GM15510 (cell line): Measurements from ENCODE around the gene VAV2.

ENCODE experiments used
- POLR2A ChIP-seq: IDR thresholded peaks from 3 replicates; pipeline ENCODE4 v1.6.1; 2011; ENCODE audit warnings: borderline replicate concordance; ENCODE audit not compliant: insufficient read length; ENCODE audit errors: extremely low read depth

Gene VAV2

GRCh38 chr9:133760713-133761290 is 231.3 kb downstream of the VAV2 start:
- no peak for TF ChIP-seq POLR2A

GRCh38 chr9:133759946-133760345 is 232.2 kb downstream of the VAV2 start:
- no peak for TF ChIP-seq POLR2A

- no peak for TF ChIP-seq POLR2A
Measured at GRCh38 chr9:133759146-133759900, 232.8 kb downstream of the VAV2 start.

- no peak for TF ChIP-seq POLR2A
Measured at GRCh38 chr9:133758228-133758627, 233.9 kb downstream of the VAV2 start.

- TF ChIP-seq POLR2A, result no peak
Measured at GRCh38 chr9:133754688-133755227, 237.4 kb downstream of the VAV2 start.

- no peak for TF ChIP-seq POLR2A
Measured at GRCh38 chr9:133754187-133754586, 237.9 kb downstream of the VAV2 start.

- TF ChIP-seq POLR2A, result no peak
Measured at GRCh38 chr9:133752739-133753446, 239.2 kb downstream of the VAV2 start.

- no peak for TF ChIP-seq POLR2A
Measured at GRCh38 chr9:133750982-133751649, 241.0 kb downstream of the VAV2 start.

- TF ChIP-seq POLR2A, result no peak
Measured at GRCh38 chr9:133747309-133747708, 244.8 kb downstream of the VAV2 start.

- no peak for TF ChIP-seq POLR2A
Measured at GRCh38 chr9:133742849-133743444, 249.2 kb downstream of the VAV2 start.

- no peak for TF ChIP-seq POLR2A
Measured at GRCh38 chr9:133742251-133742650, 249.9 kb downstream of the VAV2 start.

- no peak for TF ChIP-seq POLR2A
Measured at GRCh38 chr9:133741716-133742115, 250.4 kb downstream of the VAV2 start.

- no peak for TF ChIP-seq POLR2A
Measured at GRCh38 chr9:133740911-133741310, 251.2 kb downstream of the VAV2 start.

- no peak for TF ChIP-seq POLR2A
Measured at GRCh38 chr9:133739408-133740280, 252.5 kb downstream of the VAV2 start.

- TF ChIP-seq POLR2A, result no peak
Measured at GRCh38 chr9:133738640-133739225, 253.4 kb downstream of the VAV2 start.
